NCI-H345 treated with DMSO at 0.1 percent for 48 hours (cell line): Measurements from ENCODE around the gene SRRM5.
"Not testable (repeated sequence)": the region's sequence is repeated elsewhere in the genome, so short reads cannot be mapped to it uniquely, and the experiment has no call there.

Experiments used
- DNase-seq: peaks from one replicate; lab custom pipeline; 2025; ENCODE audit not compliant: unreplicated experiment; lab: John Stamatoyannopoulos, UW

SRRM5 gene

GRCh38 chr19:43636121-43636683 is 24.3 kb downstream of the SRRM5 start:
- no peak for DNase-seq

- no peak for DNase-seq
These were observed 26.5 kb downstream of the SRRM5 start for GRCh38 chr19:43638214-43638994.

GRCh38 chr19:43638995-43639518 is 27.2 kb downstream of the SRRM5 start:
- DNase-seq = no peak

GRCh38 chr19:43639519-43640423 is 27.9 kb downstream of the SRRM5 start, which contains the start of gene CADM4:
TSS of gene CADM4 (minus strand) at chr19:43639850. CDS start at chr19:43639790, 60 bp downstream.
- no peak for DNase-seq

GRCh38 chr19:43640424-43640757 is 28.5 kb downstream of the SRRM5 start:
- no peak for DNase-seq

- no peak for DNase-seq
These were observed 29.4 kb downstream of the SRRM5 start for GRCh38 chr19:43641333-43641732.

- DNase-seq = no peak
These were observed 30.6 kb downstream of the SRRM5 start for GRCh38 chr19:43642531-43642930.

GRCh38 chr19:43643326-43643725 is 31.4 kb downstream of the SRRM5 start:
- no peak for DNase-seq

- no peak for DNase-seq
These were observed 32.3 kb downstream of the SRRM5 start for GRCh38 chr19:43644181-43644580.

GRCh38 chr19:43648633-43649032 is 36.7 kb downstream of the SRRM5 start:
- DNase-seq = no peak

- no peak for DNase-seq
These were observed 37.6 kb downstream of the SRRM5 start for GRCh38 chr19:43649514-43649913.

- not testable (repeated sequence) for DNase-seq
These were observed 38.4 kb downstream of the SRRM5 start for GRCh38 chr19:43650276-43650675.

GRCh38 chr19:43651758-43652545 is 40.1 kb downstream of the SRRM5 start:
- no peak for DNase-seq

GRCh38 chr19:43652546-43652874 is 40.6 kb downstream of the SRRM5 start:
- DNase-seq = no peak

GRCh38 chr19:43656436-43656835 is 44.5 kb downstream of the SRRM5 start:
- no peak for DNase-seq

GRCh38 chr19:43658001-43658400 is 46.1 kb downstream of the SRRM5 start:
- DNase-seq = no peak

- DNase-seq = no peak
These were observed 46.6 kb downstream of the SRRM5 start for GRCh38 chr19:43658494-43658893.

- DNase-seq = no peak
These were observed 48.5 kb downstream of the SRRM5 start for GRCh38 chr19:43660301-43660970.

- DNase-seq = no peak
These were observed 49.1 kb downstream of the SRRM5 start for GRCh38 chr19:43660971-43661360.

- DNase-seq = no peak
These were observed 50.6 kb downstream of the SRRM5 start for GRCh38 chr19:43662487-43662886.
